OCI-LY3 (cell line): Measurements from ENCODE around the gene BMI1.

ENCODE experiments used
- H2AFZ ChIP-seq: fragments of 200-600, 300-600 bp; shearing (Covaris generic); 2 replicates; pipeline ENCODE4 v1.6.0; 2014; ENCODE audit warnings: antibody characterized with exemption, low read depth, low read length
- H3K27ac ChIP-seq: fragments of 200-600, 300-600 bp; sonication (generic); 2 replicates; pipeline ENCODE4 v1.5.1; 2014; ENCODE audit warnings: mild to moderate bottlenecking, low read length, moderate library complexity, mixed read lengths
- H3K27me3 ChIP-seq: fragments of 200-600, 300-600 bp; sonication (generic); 2 replicates; pipeline ENCODE4 v1.6.1; 2014; ENCODE audit warnings: low read depth, low read length, mixed read lengths
- H3K36me3 ChIP-seq: fragments of 200-600, 300-600 bp; sonication (generic); replicated peaks from 2 replicates; pipeline ENCODE3; 2014; ENCODE audit warnings: low read depth, low read length, mixed read lengths
- H3K4me1 ChIP-seq: fragments of 300-600, 200-600 bp; sonication (generic); 2 replicates; pipeline ENCODE4 v1.6.1; 2014; ENCODE audit warnings: low read length, mixed read lengths
- H3K4me2 ChIP-seq: fragments of 200-600, 300-600 bp; sonication (generic); 2 replicates; pipeline ENCODE4 v1.6.1; 2014; ENCODE audit warnings: low read length, mixed read lengths
- H3K4me3 ChIP-seq: fragments of 300-600, 200-600 bp; sonication (generic); 2 replicates; pipeline ENCODE4 v1.5.1; 2014; ENCODE audit warnings: antibody characterized with exemption, mild to moderate bottlenecking, low read length, moderate library complexity
- H3K79me2 ChIP-seq: fragments of 300-600, 200-600 bp; shearing (Covaris generic); 2 replicates; pipeline ENCODE4 v1.6.1; 2014; ENCODE audit warnings: mild to moderate bottlenecking, low read length, mixed read lengths
- H3K9ac ChIP-seq: fragments of 300-600, 200-600 bp; shearing (Covaris generic); 2 replicates; pipeline ENCODE4 v1.6.0; 2014; ENCODE audit warnings: mild to moderate bottlenecking, low read length, moderate library complexity
- H3K9me3 ChIP-seq: fragments of 200-600, 300-600 bp; shearing (Covaris generic); 2 replicates; pipeline ENCODE4 v1.6.1; 2014; ENCODE audit warnings: low read length, mixed read lengths; ENCODE audit not compliant: insufficient read depth
- H4K20me1 ChIP-seq: fragments of 200-600, 300-600 bp; sonication (generic); 2 replicates; pipeline ENCODE4 v1.6.1; 2016; ENCODE audit warnings: low read length, mixed read lengths; ENCODE audit not compliant: insufficient read depth
- EZH2phosphoT487 ChIP-seq: fragments of 200-600 bp; shearing (Covaris generic); IDR thresholded peaks from 2 replicates; pipeline ENCODE4 v1.6.1; 2018; ENCODE audit warnings: antibody characterized with exemption, mixed run types, low read depth
- TF ChIP-seq, protein P1 (sequence below): fragments of 200-600, 300-600 bp; sonication (generic); IDR thresholded peaks from 2 replicates; pipeline ENCODE4 v1.5.1; 2014; ENCODE audit warnings: antibody characterized with exemption, low read length, low read depth

BMI1 gene

DNA sequence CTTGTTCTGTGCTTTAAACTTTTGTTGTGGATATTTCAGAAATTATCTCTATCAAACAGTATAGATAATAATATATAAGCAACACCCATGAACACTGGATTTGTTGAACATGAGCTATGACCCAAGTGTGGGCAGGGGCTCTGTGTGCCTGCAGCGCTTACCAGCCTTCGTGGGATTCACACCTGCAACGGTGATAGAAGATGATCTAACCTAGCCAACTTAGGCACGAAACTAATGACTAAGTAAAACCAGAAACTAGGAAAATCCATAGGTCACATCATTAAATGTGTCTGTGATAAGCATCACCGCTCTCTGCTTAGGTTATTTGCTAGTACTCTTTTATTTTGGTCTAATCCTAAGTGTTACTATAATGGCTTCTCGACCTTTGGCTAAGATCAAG is 42.4 kb downstream of the BMI1 start:
- H3K9ac ChIP-seq, result no peak overlapping the region
- H3K27me3 ChIP-seq, result no peaks in the 10 kb centered on the region
- no peaks in the 10 kb centered on the region for H3K79me2 ChIP-seq
- H3K4me3 ChIP-seq, result no peak overlapping the region
- no peaks in the 10 kb centered on the region for H3K9me3 ChIP-seq
- no peak overlapping the region for H2AFZ ChIP-seq
- peaks cover 26% of the 10 kb centered on the region for H3K4me1 ChIP-seq
- no peak overlapping the region for H3K4me2 ChIP-seq
- no peak for TF ChIP-seq EZH2phosphoT487
- TF ChIP-seq, protein P1, sequence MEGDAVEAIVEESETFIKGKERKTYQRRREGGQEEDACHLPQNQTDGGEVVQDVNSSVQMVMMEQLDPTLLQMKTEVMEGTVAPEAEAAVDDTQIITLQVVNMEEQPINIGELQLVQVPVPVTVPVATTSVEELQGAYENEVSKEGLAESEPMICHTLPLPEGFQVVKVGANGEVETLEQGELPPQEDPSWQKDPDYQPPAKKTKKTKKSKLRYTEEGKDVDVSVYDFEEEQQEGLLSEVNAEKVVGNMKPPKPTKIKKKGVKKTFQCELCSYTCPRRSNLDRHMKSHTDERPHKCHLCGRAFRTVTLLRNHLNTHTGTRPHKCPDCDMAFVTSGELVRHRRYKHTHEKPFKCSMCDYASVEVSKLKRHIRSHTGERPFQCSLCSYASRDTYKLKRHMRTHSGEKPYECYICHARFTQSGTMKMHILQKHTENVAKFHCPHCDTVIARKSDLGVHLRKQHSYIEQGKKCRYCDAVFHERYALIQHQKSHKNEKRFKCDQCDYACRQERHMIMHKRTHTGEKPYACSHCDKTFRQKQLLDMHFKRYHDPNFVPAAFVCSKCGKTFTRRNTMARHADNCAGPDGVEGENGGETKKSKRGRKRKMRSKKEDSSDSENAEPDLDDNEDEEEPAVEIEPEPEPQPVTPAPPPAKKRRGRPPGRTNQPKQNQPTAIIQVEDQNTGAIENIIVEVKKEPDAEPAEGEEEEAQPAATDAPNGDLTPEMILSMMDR, result no peak
- H3K36me3 ChIP-seq, result no peaks in the 10 kb centered on the region
- no peaks in the 10 kb centered on the region for H4K20me1 ChIP-seq
- H3K27ac ChIP-seq, result no peak overlapping the region

DNA sequence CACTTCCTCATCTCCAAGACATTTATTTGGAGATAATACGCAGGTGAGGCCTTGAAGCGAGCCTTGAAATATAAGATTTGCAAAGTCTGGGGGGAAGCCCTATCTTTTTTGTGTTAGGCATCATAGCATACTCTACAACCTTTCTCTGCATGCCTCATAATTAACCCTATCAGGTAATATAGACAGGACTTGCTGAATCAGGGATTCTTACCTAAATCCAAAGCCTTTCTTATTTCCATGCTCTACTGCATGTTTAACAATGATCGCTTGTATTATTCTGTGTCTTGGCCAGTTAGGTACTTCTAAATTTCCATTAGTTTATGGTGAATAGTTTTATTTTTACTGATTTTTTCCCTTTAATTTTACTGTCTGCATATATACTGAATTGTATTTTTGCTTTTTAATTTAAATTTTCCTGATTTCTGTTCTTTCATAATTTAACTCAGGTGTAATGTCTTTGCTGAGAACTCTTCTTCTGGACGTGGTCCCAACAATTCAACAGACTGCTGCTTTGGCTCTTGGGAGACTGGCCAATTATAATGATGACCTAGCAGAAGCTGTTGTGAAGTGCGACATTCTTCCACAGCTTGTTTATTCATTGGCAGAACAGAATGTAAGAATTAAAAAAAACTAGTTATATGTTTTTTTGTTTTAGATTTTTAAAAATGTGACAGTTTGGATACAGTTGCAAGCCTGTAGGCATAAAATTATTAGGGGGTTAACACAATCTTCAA is 43.7 kb downstream of the BMI1 start:
- H3K9ac ChIP-seq, result no peak overlapping the region
- no peak overlapping the region for H3K27ac ChIP-seq
- H3K4me1 ChIP-seq, result peaks cover 32% of the 10 kb centered on the region
- H2AFZ ChIP-seq, result no peak overlapping the region
- no peak overlapping the region for H3K4me3 ChIP-seq
- TF ChIP-seq EZH2phosphoT487, result no peak
- TF ChIP-seq, protein P1, result no peak
- H3K9me3 ChIP-seq, result no peaks in the 10 kb centered on the region
- H3K79me2 ChIP-seq, result no peaks in the 10 kb centered on the region
- peak overlapping the region; percentile 64; the same call in 1 of the 2 replicates for H3K4me2 ChIP-seq
- H3K27me3 ChIP-seq, result no peaks in the 10 kb centered on the region
- H4K20me1 ChIP-seq, result no peaks in the 10 kb centered on the region
- no peaks in the 10 kb centered on the region for H3K36me3 ChIP-seq

DNA sequence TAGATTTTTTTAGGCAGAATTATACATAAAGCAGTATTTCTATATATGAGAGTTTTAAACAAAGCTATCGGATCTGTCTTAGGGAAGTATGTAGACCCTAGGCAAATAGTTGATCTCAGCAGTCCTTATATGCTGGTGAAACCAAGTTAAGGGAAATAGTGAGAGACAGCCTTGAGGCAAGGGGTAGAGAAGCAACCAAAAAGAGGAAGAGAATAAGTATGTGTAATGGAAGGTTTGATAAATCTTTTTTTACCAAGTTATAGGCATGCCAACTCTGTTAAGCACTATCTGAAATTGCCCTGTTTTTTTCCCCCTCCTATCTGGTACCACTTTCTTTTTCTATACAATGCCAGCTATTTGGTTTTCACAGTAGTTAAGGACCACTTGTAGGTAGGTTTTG is 44.3 kb downstream of the BMI1 start:
- peak overlapping the region; percentile 34; the same call in 1 of the 2 replicates for H3K27ac ChIP-seq
- H3K9ac ChIP-seq, result no peak overlapping the region
- no peaks in the 10 kb centered on the region for H3K9me3 ChIP-seq
- peak overlapping the region; percentile 37 for H3K4me3 ChIP-seq
- H4K20me1 ChIP-seq, result no peaks in the 10 kb centered on the region
- no peaks in the 10 kb centered on the region for H3K36me3 ChIP-seq
- TF ChIP-seq EZH2phosphoT487, result no peak
- TF ChIP-seq, protein P1, result no peak
- H3K27me3 ChIP-seq, result no peaks in the 10 kb centered on the region
- peak overlapping the region; percentile 64 for H3K4me2 ChIP-seq
- peaks cover 39% of the 10 kb centered on the region for H3K4me1 ChIP-seq
- no peak overlapping the region for H2AFZ ChIP-seq
- no peaks in the 10 kb centered on the region for H3K79me2 ChIP-seq

DNA sequence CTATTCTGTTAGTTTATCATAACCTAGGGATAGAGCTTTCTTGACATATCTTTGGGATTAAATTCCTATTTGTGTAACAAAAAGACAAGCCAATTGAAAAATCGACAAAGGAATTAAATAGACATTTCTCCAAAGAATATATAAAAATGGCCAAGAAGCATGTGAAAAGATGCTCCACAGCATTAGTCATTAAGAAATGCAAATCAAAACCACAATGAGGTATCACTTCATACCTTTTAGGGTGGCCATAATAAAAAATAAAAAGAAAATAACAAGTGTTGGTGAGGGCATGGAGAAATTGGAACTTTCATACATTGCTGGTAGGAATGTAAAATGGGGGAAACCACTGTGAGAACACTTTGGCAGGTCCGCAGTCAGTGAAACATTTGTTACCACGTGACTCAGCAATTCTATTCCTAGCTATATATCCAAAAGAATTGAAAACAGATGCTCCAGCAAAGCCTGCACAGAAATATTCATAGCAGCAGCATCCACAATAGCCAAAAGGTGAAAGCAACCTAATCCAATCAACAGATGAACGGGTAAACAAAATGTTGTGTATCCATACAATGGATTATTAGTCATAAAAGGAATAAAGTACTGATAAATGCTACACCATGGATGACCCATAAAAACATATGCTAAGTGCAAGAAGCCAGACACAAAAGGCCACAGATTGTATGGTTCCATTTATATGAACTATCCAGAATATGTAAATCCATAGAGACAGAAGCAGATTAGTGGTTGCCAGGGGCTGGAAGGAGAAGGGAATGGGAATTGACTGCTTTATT is 44.9 kb downstream of the BMI1 start:
- peak overlapping the region; percentile 64 for H3K4me2 ChIP-seq
- H3K4me3 ChIP-seq, result peak overlapping the region; percentile 37
- H3K36me3 ChIP-seq, result no peaks in the 10 kb centered on the region
- peaks cover 41% of the 10 kb centered on the region for H3K4me1 ChIP-seq
- TF ChIP-seq, protein P1, result no peak
- no peak for TF ChIP-seq EZH2phosphoT487
- no peaks in the 10 kb centered on the region for H3K9me3 ChIP-seq
- peak overlapping the region; percentile 34; the same call in 1 of the 2 replicates for H3K27ac ChIP-seq
- no peaks in the 10 kb centered on the region for H3K79me2 ChIP-seq
- H3K27me3 ChIP-seq, result no peaks in the 10 kb centered on the region
- H2AFZ ChIP-seq, result no peak overlapping the region
- no peak overlapping the region for H3K9ac ChIP-seq
- no peaks in the 10 kb centered on the region for H4K20me1 ChIP-seq
